ENCODE results near the gene HABP2. TPM values are rescaled to one million over a fixed set of nuclear protein-coding genes. Genes with fewer than 3 reads are reported as not detected.

Gene HABP2
- total RNA-seq, 1 experiment from 2014 or later = 0.09 TPM

DNA sequence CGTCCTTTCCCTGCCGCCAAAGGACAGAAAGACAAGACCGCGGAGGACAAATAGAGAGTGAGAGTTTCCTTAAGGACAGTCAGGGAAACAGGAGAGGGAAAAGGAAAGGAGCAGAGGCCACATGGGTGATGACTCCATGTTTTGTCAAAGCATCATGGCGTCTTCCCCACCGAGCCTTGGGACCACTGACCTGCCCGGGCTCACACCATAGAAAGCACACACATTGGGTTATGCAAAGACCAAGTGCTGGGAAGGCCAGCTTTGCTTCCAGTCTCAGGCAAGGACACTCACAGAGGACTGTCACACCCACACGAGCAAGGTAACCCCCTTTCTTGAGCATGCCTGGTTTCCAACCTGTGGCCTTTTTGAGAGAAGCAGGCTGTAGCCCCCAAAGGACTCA is 23.3 kb upstream of the HABP2 start:
- DNase-seq (ENCODE audit: low spot score) = no peak
- ChIA-PET CTCF (interaction anchor here (0.8 to 2.3 kb wide), 3 partner anchors 9 to 34 kb away, joined by 3 to 10 read pairs (median 4); no protein-coding TSS in a partner anchor), POLR2A (no interaction called here)
- Mint-ChIP-seq H3K4me3 (no peak overlapping the region), H3K27me3 (ENCODE audit: low read depth) (peaks cover 11% of the 10 kb centered on the region), H3K4me1 (no peaks in the 10 kb centered on the region), H3K36me3 (no peaks in the 10 kb centered on the region), H3K27ac (no peak overlapping the region), H3K9me3 (no peaks in the 10 kb centered on the region)
- no peak for TF ChIP-seq ZNF219 (CRISPR knock-in tag; IDR thresholded peaks at IDR 0.05; ENCODE audit: borderline replicate concordance)
- TF ChIP-seq, protein P1, sequence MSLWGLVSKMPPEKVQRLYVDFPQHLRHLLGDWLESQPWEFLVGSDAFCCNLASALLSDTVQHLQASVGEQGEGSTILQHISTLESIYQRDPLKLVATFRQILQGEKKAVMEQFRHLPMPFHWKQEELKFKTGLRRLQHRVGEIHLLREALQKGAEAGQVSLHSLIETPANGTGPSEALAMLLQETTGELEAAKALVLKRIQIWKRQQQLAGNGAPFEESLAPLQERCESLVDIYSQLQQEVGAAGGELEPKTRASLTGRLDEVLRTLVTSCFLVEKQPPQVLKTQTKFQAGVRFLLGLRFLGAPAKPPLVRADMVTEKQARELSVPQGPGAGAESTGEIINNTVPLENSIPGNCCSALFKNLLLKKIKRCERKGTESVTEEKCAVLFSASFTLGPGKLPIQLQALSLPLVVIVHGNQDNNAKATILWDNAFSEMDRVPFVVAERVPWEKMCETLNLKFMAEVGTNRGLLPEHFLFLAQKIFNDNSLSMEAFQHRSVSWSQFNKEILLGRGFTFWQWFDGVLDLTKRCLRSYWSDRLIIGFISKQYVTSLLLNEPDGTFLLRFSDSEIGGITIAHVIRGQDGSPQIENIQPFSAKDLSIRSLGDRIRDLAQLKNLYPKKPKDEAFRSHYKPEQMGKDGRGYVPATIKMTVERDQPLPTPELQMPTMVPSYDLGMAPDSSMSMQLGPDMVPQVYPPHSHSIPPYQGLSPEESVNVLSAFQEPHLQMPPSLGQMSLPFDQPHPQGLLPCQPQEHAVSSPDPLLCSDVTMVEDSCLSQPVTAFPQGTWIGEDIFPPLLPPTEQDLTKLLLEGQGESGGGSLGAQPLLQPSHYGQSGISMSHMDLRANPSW (CRISPR knock-in tag; conservative IDR thresholded peaks at IDR 0.05; ENCODE audit: low read depth) = no peak
- TF ChIP-seq, protein P2, sequence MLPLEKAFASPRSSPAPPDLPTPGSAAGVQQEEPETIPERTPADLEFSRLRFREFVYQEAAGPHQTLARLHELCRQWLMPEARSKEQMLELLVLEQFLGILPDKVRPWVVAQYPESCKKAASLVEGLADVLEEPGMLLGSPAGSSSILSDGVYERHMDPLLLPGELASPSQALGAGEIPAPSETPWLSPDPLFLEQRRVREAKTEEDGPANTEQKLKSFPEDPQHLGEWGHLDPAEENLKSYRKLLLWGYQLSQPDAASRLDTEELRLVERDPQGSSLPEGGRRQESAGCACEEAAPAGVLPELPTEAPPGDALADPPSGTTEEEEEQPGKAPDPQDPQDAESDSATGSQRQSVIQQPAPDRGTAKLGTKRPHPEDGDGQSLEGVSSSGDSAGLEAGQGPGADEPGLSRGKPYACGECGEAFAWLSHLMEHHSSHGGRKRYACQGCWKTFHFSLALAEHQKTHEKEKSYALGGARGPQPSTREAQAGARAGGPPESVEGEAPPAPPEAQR (CRISPR knock-in tag; IDR thresholded peaks at IDR 0.05) = no peak
- TF ChIP-seq, protein P3, sequence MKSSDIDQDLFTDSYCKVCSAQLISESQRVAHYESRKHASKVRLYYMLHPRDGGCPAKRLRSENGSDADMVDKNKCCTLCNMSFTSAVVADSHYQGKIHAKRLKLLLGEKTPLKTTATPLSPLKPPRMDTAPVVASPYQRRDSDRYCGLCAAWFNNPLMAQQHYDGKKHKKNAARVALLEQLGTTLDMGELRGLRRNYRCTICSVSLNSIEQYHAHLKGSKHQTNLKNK (CRISPR knock-in tag; IDR thresholded peaks at IDR 0.05) = no peak
- no peak for TF ChIP-seq TP53 (CRISPR knock-in tag; IDR thresholded peaks at IDR 0.05)
- TF ChIP-seq SMAD4 (CRISPR knock-in tag; IDR thresholded peaks at IDR 0.05) = no peak
- TF ChIP-seq ETV6 (CRISPR knock-in tag; IDR thresholded peaks at IDR 0.05) = no peak
- TF ChIP-seq, protein P4, sequence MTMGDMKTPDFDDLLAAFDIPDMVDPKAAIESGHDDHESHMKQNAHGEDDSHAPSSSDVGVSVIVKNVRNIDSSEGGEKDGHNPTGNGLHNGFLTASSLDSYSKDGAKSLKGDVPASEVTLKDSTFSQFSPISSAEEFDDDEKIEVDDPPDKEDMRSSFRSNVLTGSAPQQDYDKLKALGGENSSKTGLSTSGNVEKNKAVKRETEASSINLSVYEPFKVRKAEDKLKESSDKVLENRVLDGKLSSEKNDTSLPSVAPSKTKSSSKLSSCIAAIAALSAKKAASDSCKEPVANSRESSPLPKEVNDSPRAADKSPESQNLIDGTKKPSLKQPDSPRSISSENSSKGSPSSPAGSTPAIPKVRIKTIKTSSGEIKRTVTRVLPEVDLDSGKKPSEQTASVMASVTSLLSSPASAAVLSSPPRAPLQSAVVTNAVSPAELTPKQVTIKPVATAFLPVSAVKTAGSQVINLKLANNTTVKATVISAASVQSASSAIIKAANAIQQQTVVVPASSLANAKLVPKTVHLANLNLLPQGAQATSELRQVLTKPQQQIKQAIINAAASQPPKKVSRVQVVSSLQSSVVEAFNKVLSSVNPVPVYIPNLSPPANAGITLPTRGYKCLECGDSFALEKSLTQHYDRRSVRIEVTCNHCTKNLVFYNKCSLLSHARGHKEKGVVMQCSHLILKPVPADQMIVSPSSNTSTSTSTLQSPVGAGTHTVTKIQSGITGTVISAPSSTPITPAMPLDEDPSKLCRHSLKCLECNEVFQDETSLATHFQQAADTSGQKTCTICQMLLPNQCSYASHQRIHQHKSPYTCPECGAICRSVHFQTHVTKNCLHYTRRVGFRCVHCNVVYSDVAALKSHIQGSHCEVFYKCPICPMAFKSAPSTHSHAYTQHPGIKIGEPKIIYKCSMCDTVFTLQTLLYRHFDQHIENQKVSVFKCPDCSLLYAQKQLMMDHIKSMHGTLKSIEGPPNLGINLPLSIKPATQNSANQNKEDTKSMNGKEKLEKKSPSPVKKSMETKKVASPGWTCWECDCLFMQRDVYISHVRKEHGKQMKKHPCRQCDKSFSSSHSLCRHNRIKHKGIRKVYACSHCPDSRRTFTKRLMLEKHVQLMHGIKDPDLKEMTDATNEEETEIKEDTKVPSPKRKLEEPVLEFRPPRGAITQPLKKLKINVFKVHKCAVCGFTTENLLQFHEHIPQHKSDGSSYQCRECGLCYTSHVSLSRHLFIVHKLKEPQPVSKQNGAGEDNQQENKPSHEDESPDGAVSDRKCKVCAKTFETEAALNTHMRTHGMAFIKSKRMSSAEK (CRISPR knock-in tag; IDR thresholded peaks at IDR 0.05; ENCODE audit: borderline replicate concordance) = no peak
- ATAC-seq = no peak

DNA sequence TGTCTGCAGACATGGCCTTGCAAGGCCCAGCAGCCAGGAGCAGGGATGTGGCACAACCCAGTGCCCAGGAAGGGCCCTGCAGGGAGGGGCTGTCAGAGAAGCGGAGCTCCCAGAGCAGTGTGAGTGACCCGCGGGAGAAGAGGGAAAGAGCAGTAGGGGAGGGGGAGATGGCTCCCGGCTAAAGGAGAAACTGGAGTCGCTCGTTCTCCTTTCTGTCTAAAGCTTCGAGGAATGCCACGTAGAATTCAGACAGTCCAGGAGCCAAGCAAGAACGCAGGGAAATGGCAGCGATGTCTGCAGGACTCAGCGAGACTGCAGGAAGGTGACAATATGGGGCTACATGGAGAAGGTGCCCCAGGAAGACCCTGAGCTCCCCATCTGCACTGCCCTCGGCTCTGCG is 22.4 kb upstream of the HABP2 start:
- ATAC-seq = no peak
- H3K4me1 Mint-ChIP-seq = no peaks in the 10 kb centered on the region
- H3K27me3 Mint-ChIP-seq (ENCODE audit: low read depth) = peaks cover 17% of the 10 kb centered on the region
- TF ChIP-seq FOXK1 (CRISPR knock-in tag; IDR thresholded peaks at IDR 0.05) = no peak
- TF ChIP-seq MXD4 (CRISPR knock-in tag; IDR thresholded peaks at IDR 0.05; ENCODE audit: borderline replicate concordance) = no peak
- TF ChIP-seq, protein P5, sequence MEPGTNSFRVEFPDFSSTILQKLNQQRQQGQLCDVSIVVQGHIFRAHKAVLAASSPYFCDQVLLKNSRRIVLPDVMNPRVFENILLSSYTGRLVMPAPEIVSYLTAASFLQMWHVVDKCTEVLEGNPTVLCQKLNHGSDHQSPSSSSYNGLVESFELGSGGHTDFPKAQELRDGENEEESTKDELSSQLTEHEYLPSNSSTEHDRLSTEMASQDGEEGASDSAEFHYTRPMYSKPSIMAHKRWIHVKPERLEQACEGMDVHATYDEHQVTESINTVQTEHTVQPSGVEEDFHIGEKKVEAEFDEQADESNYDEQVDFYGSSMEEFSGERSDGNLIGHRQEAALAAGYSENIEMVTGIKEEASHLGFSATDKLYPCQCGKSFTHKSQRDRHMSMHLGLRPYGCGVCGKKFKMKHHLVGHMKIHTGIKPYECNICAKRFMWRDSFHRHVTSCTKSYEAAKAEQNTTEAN (CRISPR knock-in tag; IDR thresholded peaks at IDR 0.05) = no peak
- TF ChIP-seq, protein P6, sequence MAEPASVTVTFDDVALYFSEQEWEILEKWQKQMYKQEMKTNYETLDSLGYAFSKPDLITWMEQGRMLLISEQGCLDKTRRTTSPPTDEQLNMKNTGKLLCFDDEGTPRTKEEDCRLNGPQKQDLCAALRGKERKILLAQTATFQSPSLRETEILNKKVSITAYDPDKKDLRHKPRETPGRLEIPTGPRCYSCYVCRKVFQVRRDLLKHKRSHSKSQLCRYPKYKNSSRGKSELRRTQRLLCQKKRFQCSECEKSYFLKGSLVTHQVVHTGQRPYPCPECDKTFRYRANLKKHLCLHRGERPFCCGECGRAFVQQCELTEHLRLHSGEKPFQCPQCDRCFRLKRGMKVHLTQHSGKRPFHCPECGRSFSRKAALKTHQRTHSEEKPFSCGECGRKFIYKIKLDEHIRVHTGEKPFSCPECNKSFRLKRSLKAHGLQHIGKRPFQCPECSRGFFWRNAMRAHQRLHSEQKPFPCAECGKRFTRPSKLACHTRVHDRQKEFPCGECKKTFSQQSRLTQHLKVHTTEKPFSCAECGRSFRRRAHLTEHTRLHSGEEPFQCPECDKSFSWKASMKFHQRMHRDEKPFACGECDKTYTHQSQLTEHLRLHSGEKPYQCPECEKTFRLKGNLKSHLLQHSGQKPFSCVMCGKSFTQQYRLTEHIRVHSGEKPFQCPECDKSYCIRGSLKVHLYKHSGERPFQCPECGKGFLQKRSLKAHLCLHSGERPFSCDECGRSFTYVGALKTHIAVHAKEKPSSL (CRISPR knock-in tag; conservative IDR thresholded peaks at IDR 0.05) = no peak
- TF ChIP-seq, protein P7, sequence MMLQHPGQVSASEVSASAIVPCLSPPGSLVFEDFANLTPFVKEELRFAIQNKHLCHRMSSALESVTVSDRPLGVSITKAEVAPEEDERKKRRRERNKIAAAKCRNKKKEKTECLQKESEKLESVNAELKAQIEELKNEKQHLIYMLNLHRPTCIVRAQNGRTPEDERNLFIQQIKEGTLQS (CRISPR knock-in tag; conservative IDR thresholded peaks at IDR 0.05) = no peak
- no peak for TF ChIP-seq NFYB (CRISPR knock-in tag; conservative IDR thresholded peaks at IDR 0.05; ENCODE audit: low read depth)
- no peak for TF ChIP-seq ESRRA (CRISPR knock-in tag; IDR thresholded peaks at IDR 0.05; ENCODE audit: borderline replicate concordance)
- TF ChIP-seq, protein P8, sequence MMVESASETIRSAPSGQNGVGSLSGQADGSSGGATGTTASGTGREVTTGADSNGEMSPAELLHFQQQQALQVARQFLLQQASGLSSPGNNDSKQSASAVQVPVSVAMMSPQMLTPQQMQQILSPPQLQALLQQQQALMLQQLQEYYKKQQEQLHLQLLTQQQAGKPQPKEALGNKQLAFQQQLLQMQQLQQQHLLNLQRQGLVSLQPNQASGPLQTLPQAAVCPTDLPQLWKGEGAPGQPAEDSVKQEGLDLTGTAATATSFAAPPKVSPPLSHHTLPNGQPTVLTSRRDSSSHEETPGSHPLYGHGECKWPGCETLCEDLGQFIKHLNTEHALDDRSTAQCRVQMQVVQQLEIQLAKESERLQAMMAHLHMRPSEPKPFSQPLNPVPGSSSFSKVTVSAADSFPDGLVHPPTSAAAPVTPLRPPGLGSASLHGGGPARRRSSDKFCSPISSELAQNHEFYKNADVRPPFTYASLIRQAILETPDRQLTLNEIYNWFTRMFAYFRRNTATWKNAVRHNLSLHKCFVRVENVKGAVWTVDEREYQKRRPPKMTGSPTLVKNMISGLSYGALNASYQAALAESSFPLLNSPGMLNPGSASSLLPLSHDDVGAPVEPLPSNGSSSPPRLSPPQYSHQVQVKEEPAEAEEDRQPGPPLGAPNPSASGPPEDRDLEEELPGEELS (CRISPR knock-in tag; IDR thresholded peaks at IDR 0.05) = no peak
- TF ChIP-seq, protein P9, sequence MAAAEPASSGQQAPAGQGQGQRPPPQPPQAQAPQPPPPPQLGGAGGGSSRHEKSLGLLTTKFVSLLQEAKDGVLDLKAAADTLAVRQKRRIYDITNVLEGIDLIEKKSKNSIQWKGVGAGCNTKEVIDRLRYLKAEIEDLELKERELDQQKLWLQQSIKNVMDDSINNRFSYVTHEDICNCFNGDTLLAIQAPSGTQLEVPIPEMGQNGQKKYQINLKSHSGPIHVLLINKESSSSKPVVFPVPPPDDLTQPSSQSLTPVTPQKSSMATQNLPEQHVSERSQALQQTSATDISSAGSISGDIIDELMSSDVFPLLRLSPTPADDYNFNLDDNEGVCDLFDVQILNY (CRISPR knock-in tag; IDR thresholded peaks at IDR 0.05) = no peak
- TF ChIP-seq IRF2 (CRISPR knock-in tag; IDR thresholded peaks at IDR 0.05; ENCODE audit: borderline replicate concordance, low read depth) = no peak
- TF ChIP-seq RELA (CRISPR knock-in tag; IDR thresholded peaks at IDR 0.05; ENCODE audit: borderline replicate concordance) = no peak

More for the DNA sequence above, 22.4 kb upstream of the HABP2 start:
- DNase-seq (ENCODE audit: low spot score) = no peak
- Mint-ChIP-seq H3K27ac (no peak overlapping the region), H3K36me3 (no peaks in the 10 kb centered on the region), H3K4me3 (no peak overlapping the region), H3K9me3 (no peaks in the 10 kb centered on the region)
- POLR2A ChIA-PET = no interaction called here
- CTCF ChIA-PET = interaction anchor here (1.4 to 2.3 kb wide), 2 partner anchors 10 to 33 kb away, joined by 4 to 10 read pairs; no protein-coding TSS in a partner anchor

All from WTC11 (cell line).